HG03457 (cell line): ENCODE measurements around the gene MRPL14.

Source experiments
- ATAC-seq: cut with Tn5 transposase; IDR thresholded peaks from one replicate; pipeline ENCODE4 v1.9.1; 2021; ENCODE audit warnings: moderate number of reproducible peaks; ENCODE audit not compliant: unreplicated experiment

MRPL14 gene

GRCh38 chr6:44067173-44068139 lies 59.8 kb downstream of the MRPL14 start:
- ATAC-seq: no peak

- no peak for ATAC-seq
These were observed 60.7 kb downstream of the MRPL14 start for GRCh38 chr6:44066394-44067172.

GRCh38 chr6:44065443-44066140 lies 61.7 kb downstream of the MRPL14 start:
- no peak for ATAC-seq

- no peak for ATAC-seq
These were observed 62.3 kb downstream of the MRPL14 start for GRCh38 chr6:44064948-44065272.

GRCh38 chr6:44064089-44064947 lies 62.9 kb downstream of the MRPL14 start:
- ATAC-seq: no peak

- no peak for ATAC-seq
These were observed 63.6 kb downstream of the MRPL14 start for GRCh38 chr6:44063561-44064059.
